HG02840 (cell line): ENCODE measurements around the gene RGS7.
"Not testable (repeated sequence)": the region's sequence is repeated elsewhere in the genome, so short reads cannot be mapped to it uniquely, and the experiment has no call there.

Experiments
- ATAC-seq: cut with Tn5 transposase; IDR thresholded peaks from one replicate; pipeline ENCODE4 v1.9.1; 2021; ENCODE audit warnings: mild to moderate bottlenecking, moderate library complexity, moderate number of reproducible peaks; ENCODE audit not compliant: unreplicated experiment, low FRiP score

The RGS7 gene

DNA sequence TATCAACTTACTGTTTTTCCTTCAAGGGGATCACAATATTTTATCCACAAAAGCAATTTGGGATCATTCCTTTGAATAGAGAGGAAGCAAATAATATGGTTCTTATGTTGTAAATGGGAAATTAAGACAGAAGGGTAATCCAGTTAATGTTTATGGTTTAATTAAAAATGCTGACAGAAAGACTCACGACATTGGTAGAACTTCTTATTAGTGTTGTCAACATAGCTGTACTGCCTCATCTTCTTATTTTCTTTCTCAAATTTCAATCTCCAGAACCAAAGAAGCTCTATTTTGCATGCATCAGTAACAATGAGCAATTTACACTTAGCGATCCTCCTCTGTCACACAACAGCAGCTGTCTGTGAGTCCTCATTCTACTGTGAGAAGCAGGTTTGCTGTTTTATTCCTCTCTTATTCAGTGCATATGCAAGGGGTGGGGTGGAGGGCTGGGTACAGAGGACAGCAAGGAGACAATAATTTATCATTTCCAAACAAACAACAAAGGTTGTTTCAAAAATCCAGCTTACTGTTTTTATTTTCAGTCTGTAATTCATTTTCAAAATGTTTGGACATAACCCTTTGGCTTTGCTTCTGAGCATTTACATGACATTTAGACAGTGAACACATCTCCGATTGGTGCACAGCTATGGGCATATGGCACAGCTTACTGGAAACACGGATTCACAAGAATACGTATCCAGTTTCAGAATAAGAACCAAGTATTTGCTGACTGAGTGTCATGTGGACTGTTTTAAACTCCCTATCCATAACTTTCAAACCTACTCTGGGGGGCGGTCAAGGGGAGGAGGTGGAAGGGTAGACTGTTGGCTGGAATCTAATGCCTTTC is 335.9 kb downstream of the RGS7 start:
- no peak for ATAC-seq

DNA sequence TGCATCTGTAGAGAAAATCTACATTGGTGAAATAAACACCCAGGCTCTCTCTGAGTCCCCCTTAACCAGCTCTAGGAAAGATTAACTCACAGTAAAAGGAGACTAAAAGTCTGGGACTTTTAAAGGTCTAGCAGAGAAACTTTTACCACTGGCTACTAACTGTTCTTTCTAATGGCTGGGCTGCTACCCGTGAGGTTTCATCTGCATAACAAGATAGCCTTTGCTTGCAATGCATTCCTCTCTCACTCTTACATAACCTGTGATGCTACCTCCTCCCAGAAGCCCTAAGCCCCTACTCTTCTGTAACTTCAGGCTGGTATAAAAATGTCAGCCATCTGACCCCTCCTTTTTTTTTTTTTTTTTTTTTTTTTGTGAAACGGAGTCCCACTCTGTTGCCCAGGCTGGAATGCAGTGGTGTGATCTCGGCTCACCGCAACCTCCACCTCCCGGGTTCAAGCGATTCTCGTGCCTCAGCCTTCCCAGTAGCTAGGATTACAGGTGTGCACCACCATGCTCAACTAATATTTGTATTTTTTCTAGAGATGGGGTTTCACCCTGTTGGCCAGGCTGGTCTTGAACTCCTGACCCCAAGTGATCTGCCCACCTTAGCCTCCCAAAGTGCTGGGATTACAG is 344.2 kb downstream of the RGS7 start:
- no peak for ATAC-seq

DNA sequence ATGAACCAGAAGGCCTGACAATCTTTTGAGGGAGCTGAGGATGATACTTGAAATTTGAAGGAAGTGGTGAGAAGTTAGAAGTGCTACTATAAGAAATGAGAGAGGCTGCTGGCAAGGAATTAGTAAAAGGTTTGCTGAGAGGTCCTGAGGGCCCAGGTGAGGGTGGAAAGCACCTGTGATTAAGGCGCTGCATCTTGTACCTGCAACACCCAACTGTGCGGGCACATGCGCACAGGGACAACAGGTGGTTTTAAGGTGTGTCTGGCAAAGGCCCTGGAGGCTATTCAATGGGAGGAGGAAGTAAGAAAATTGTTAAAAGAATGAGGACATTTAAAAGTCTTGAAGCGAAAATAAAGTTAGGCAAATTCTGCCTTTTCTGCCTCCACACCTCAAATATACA is 349.3 kb downstream of the RGS7 start:
- ATAC-seq: no peak

DNA sequence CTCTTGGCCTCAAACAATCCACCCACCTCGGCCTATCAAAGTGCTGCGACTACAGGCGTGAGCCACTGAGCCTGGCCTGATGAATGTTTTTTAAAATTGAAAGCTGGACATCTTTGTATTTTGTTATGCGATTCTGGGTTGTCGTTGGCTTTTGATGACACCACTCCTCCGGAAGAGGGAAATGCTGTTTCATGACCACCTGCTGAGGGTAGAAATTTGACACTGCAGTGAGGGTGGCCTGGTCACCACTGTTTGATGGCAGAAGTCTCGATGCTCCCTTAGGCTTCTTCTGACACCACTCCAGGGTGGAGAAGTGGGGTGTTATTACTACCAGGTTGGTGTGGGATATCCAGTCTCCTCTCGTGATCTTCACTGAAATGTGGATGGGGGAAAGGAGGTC is 357.2 kb downstream of the RGS7 start:
- no peak for ATAC-seq

DNA sequence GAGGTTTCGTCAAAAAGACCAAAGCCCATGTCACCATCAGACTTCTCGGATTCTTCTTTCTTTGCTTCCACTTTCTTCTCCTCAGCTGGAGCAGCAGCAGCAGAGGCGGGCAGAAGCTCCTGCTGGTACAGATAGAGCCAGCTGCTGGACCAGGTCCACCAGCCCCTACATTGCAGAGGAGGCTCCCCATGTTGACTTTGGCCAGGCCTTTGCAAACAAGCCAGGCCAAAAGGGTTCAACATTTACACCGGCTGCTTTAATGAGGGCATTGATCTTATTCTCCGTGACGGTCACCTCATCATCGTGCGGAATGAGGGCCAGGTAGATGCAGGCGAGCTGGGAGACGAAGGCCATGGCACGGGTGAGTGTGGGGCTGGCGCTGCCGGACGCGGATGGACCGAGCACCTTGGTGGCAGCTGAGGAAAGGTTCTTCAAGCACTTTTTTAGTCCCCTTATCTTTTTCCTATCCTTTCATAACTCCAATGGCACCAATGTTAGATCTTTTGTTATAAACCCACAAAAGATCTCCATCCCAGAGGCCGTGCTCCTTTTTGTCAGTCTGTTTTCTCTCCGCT is 358.5 kb downstream of the RGS7 start:
- no peak for ATAC-seq

DNA sequence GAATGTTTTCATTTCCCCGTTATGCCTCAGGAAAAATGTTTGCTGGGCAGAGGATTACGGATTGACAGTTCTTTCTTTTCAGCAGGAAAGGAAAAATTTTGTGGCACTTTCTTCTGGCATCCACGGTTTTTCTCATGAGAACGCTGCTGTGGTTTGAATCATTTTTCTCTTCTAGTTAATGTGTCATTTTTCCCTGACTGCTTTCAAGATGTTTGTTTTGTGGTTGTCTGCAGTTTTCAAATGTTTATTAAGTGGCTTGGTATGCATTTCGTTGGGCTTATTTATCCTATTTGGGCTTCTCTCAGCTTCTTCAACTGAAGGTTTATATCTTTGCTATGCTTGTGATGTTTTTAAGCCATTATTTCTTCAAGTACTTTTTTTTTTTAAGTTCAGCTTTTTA is 359.0 kb downstream of the RGS7 start:
- ATAC-seq: no peak

DNA sequence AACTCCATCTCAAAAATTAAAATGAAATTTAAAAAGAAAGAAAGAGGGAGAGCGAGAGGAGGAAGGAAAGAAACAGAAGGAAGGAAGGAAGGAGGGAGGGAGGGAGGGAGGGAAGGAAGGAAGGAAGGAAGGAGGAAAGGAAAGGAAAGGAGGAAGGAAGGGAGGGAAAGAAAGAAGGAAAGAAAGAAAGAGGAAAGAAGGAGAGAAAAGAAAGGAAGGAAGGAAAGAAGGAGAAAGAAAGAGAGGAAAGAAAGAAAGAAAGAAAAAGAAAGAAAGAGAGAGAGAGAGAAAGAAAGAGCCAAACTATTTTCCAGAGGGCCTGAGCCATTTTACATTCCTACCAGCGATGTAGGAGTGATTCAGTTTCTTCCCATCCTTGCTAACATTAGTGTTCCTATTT is 364.0 kb downstream of the RGS7 start:
- no peak for ATAC-seq

DNA sequence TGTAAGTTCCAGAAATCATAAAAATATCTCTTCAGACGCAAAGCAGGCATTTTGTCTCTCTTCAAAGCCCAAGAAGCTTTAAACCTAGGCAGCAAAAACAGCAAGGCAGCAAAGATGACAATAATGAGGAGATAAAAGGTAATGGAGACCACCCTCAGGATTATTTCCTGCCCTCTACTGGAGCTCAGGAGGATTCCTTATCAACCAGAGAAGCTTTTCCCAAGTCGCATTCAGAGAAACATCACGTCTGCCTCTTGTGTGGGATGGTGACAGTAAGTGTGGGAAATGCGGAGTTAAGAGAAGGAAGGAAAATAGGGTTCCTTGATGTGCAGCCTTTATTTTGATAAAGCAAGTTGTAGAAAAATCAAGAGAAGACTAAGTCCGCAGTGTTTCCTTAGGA is 365.8 kb downstream of the RGS7 start:
- ATAC-seq: no peak

DNA sequence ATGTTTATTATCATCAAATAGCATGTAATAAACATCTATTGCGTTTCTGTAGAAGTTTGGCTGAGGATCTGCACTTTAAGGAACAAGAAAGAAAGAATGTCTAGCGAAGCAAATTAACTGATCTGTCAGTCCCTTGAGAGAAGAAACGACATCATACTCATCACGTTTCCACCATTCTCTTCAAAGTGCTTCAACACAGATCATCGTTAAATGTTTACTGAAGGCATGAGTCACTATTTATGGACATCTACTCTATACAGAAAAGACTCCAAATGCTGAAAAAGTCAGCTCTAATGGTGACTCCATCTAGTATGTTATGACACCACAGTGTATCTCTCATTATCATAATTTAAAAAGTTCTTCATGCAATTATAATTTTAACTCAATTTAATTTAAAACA is 369.1 kb downstream of the RGS7 start:
- no peak for ATAC-seq

DNA sequence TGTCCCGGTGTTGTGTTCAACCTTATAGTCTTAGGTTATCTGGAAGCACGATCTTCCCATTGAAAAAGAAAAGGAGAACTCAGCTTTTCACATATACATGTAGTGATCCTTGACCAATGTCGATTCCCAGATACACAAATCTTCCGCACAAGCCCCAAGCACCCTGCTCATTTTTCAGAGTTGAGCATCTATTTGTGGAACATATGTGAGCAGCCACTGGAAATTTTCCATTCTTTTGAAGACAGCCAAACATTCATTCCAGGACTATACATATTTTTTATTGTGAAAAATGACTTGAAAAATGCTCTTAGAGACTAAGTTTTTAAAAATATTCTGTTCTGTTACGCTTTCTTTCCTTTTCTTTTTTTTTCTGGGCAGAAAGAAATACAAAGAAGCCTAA is 371.9 kb downstream of the RGS7 start:
- no peak for ATAC-seq

DNA sequence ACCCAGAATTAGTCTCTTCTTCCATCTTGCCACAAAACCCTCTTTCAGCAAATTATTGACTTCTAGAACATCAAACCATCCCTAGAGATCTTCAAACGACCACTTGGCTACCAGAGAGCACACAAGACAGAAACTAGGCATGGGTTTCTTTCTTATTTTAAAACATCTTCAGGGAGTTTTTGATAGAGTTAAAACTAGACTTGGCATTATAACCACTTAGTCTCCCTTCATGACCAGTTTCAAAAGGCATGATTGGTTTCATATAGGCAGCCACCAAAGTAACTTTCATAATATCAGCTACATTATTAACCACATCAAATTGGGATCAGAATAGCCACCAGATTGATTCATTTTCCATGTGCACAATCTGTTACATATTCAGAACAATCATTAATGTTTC is 376.7 kb downstream of the RGS7 start:
- ATAC-seq: no peak

DNA sequence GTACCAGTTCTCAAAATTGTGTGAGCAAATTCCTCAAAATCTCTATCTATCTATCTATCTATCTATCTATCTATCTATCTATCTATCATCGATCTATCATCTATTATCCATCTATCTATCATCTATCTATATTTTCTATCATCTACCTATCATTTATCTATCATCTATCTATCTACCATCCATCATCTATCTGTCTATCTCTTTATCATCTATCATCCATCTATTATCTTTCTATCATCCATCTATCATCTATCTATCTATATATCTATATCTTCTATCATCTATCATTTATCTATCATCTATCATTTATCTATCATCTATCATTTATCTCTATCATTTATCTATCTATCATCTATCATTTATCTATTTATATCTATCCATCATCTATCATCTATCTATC is 380.3 kb downstream of the RGS7 start:
- ATAC-seq: no peak

DNA sequence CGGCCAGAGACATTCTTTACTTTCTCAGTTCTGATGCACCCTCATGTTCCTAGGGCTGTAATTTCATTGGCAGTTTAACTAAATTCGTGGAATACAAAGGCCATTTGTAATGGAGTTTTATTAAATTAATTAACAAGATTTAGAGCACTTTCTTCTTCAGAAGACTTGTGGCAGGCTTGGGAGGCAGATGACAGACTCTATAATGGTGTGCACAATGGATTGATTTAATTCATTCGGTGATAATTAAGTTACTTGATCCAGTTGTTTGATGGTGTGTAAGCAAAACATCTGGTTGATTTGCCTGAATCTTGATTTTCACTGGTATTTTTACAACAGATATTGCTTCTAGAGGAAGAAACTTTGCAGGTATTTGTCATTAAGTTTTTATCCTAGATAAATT is 383.1 kb downstream of the RGS7 start:
- ATAC-seq: no peak

DNA sequence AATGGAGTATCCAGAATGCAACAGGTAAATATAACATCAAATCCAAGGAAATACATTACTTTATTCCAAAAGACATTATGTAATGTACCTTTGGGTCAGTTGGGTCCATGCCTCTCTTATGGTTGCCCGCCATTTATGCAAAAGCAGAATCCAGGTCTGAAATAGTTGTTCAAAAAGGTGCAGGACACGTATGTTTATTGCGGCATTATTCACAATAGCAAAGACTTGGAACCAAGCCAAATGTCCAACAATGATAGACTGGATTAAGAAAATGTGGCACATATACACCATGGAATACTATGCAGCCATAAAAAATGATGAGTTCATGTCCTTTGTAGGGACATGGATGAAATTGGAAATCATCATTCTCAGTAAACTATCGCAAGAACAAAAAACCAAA is 384.9 kb downstream of the RGS7 start:
- ATAC-seq: not testable (repeated sequence)

DNA sequence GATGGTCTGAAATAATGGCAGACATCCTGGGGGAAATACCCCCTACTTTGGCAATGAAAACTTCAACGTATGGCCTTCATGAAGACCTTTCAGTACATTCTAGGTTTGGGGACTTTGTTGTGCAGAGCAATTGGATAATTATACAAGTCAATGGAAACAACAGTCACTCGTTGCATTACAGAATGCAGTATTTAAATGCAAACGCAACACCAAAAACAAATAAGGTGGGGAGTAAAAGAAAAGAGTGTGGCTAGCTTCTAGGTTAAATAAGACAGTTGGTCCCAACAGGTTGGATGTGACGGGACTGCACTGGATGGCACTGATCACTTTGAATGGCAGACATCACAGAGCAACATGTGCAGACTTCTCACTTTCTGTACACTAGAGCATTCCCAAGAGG is 386.8 kb downstream of the RGS7 start:
- ATAC-seq: no peak

DNA sequence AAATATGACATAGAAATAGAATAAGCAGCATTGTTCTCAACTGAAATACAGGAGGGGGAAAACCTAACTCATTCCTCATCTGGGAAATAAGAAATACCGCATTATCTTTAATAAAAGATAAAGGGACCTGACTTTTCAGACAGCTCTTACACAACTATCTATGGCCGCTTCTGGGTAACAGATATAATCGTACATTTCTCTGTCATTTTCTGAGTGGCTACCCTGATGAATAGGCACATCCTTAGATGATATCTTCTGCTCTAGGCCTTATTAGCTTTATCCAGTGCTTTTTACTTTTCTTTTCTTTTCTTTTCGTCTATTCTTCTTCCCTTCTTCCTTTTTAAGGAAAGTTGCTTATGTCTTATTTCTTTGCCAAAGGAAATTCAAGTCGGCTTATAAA is 388.1 kb downstream of the RGS7 start:
- ATAC-seq: no peak

DNA sequence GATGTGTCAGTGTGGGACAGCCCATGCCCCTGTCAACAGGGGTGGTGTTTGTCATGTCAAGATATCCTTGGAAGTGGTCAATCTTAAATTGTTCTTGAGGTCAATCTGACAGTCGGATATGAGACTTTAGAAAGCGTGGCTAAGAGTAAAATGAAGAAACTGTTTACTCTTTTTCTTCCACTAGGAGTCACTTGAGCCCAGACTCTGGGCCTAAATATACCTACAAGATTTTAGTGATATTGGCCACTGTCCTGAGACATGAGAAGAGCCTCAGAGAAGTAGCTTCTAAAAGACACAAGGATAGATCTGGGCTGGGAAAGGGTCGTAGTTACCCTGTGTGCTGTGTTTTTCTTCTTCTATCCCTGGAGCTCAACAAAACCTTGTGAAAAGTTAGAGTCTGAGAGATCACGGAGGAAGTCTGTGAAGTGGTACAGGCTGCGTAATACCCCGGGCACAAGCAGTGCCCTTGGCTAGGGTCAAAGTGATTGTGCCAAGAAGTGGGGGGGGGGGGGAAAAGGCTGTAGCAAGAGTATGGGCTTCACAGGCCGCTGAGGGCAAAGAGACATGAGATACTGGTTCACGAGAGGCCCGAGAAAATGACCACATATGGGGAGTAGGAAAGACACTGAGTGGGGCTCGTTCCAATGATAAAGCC is 389.8 kb downstream of the RGS7 start:
- no peak for ATAC-seq

DNA sequence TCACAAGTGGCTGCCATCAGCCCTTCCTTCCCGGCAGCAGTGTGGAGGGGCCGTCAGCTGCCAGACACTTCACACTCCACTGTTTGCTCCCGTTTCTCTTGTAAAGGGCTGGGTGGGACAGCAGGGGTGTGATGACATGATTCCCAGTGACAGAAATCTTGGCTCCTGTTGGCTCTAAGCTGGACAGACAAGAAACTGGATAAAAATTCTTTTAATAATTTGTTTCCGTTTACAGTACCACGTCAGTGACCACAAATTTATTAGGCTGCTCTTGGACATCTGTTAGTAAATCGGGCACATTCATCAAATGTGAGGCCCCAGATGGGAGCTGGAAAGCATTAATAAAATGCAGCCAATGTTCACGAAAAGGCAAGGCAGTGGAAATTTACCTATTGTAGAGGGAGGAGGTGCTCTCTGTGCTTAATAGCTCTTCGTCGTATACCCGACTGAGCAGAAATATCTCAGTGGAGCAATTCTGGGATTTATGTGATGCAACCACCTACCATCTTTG is 391.4 kb downstream of the RGS7 start:
- ATAC-seq: no peak

DNA sequence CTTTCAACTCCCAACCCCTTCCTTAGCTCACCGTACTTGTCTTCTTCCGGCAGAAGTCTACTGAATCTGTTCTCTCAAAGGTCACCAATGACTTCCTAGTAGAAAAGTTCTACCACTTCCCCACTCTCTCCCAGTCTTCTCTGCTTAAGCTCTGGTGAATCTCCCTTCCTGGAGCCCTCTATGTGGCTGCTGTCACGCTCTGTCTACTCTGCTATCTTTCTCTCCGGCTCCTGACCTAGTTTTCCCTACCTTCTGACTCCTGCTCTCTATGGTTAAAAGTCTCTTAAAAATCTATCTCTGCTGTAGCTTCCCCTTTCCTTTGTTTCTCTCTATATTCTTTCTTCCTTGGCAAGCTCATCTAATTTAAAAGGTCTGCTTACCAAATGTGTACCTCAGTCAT is 394.9 kb downstream of the RGS7 start:
- no peak for ATAC-seq

DNA sequence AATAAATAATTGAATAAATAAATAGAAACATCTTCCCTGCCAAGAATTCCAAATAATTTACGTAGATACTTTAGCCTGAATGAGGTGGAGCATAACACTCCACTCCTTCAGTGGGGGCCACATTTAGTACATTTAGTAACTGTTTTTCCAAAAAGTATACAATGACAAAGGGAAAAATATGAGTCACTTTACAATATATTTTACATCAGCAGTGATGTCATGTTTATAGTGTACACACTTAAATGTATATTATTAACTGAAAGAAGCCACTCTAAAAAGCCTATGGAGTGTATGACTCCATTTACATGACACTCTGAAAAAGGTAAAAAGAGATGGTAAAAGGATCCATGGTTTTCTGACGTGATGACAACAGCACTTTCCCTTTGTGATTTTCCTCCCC is 400.6 kb downstream of the RGS7 start:
- no peak for ATAC-seq

DNA sequence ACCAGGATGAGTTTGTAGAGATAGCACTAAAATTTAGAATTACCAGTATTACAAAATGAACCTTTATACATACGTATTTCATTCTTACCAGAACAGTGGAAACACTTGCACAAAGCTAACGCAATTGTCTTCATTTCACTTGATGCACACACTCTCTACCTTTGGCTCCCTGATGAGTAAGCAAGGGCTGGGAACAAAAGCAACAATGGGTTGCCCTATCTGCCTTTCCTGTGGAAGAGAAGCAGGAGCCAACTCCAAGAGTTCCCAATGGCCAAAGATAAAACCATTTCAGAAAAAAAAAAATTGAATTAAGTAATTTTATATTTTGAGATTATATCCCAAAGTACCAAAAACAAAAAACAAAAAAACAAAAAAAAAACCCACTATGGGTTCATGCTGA is 401.0 kb downstream of the RGS7 start:
- no peak for ATAC-seq
